Neutrophil (primary cell): ENCODE data around the gene SH3RF3.

Experiments used
- H3K27ac ChIP-seq: fragments of 200-600 bp; sonication (generic); 2 replicates; pipeline ENCODE4 v1.5.1; 2016; ENCODE audit warnings: mild to moderate bottlenecking, moderate library complexity
- H3K27me3 ChIP-seq: fragments of 200-600 bp; sonication (generic); 2 replicates; pipeline ENCODE4 v1.6.0; 2016; ENCODE audit warnings: mild to moderate bottlenecking
- H3K36me3 ChIP-seq: fragments of 200-600 bp; sonication (generic); 2 replicates; pipeline ENCODE4 v1.5.1; 2017
- H3K4me1 ChIP-seq, 2 experiments: fragments of 200-600 bp in 1 of 2; sonication (generic) in 1 of 2; 1 replicate in 1 of 2; 2 replicates in 1 of 2; pipeline versions ENCODE4 v1.5.1 to v1.6.1; 2013 to 2016; ENCODE audit warnings: low read depth in 1 of 2, low read length in 1 of 2, mild to moderate bottlenecking in 1 of 2, moderate library complexity in 1 of 2; ENCODE audit not compliant: control insufficient read depth in 1 of 2, insufficient read depth in 1 of 2
- H3K4me3 ChIP-seq, 2 experiments: fragments of 200-600 bp in 1 of 2; sonication (generic) in 1 of 2; 1 replicate in 1 of 2; 2 replicates in 1 of 2; pipeline ENCODE4 v1.5.1; 2013 to 2016; ENCODE audit warnings: low read depth in 1 of 2, low read length in 1 of 2, mild to moderate bottlenecking in 1 of 2, moderate library complexity in 1 of 2
- H3K9me3 ChIP-seq: fragments of 200-600 bp; sonication (generic); 2 replicates; pipeline ENCODE4 v1.5.1; 2016
- CTCF ChIP-seq: fragments of 200-600 bp; sonication (generic); IDR thresholded peaks from 2 replicates; pipeline ENCODE4 v1.5.1; 2016; ENCODE audit warnings: antibody characterized with exemption

SH3RF3 gene

GRCh38 chr2:109209412-109209811, 80.4 kb downstream of the SH3RF3 start:
- no peak for TF ChIP-seq CTCF
- Histone ChIP-seq H3K36me3 (no peaks in the 10 kb centered on the region), H3K4me3 (no peak overlapping the region)

GRCh38 chr2:109209941-109210340, 80.9 kb downstream of the SH3RF3 start:
- TF ChIP-seq CTCF = no peak
- Histone ChIP-seq H3K4me3 (no peak overlapping the region), H3K27ac (no peak overlapping the region), H3K9me3 (no peaks in the 10 kb centered on the region), H3K27me3 (no peaks in the 10 kb centered on the region), H3K36me3 (no peaks in the 10 kb centered on the region), H3K4me1 (peaks cover 43 to 74% of the 10 kb centered on the region in 2 experiments)

More at GRCh38 chr2:109209412-109209811, 80.4 kb downstream of the SH3RF3 start:
- peaks cover 38 to 69% of the 10 kb centered on the region in 2 experiments for H3K4me1 ChIP-seq
- no peaks in the 10 kb centered on the region for H3K27me3 ChIP-seq
- no peaks in the 10 kb centered on the region for H3K9me3 ChIP-seq
- H3K27ac ChIP-seq = no peak overlapping the region

DNA sequence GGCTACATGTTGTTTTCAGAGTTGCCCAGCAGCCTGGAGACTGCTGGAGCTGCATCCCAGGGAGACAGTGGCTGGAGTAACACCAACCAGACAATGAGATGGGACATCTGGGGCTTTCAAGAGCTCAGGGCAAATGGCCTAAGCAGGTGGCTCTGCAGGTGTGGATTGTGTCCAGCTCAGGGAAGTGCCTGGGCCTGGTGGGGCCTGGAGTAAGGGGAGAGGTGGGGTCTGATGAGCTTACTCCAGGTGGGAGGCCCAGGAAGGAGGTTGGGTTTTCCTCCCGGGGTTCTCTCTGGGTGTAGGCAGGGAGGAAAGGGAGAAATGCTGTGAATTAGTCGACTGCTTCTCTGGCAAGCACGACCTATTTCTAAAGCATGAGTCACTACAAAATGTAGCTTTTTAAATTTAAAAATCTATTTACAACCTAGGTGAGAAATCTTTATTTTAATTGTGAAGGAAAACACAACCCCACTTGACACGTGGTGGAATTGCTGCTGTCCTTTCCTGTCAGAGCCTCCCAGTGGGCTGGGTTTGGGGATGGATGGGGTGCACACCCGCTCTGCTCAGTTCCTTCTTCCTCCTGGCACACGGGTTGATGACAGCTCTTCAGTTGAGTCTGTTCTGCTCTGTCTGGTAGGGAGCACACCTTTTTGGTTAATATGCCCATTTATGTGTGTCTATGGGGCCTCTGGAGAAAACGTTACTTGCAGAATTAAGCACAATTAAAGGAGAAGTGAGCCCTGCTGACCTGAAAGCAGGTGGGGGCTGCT, 81.6 kb downstream of the SH3RF3 start:
- Histone ChIP-seq H3K27ac (peak overlapping the region; percentile 50), H3K9me3 (no peaks in the 10 kb centered on the region), H3K27me3 (no peaks in the 10 kb centered on the region), H3K36me3 (no peaks in the 10 kb centered on the region), H3K4me3 (no peak overlapping the region), H3K4me1 (peaks cover 50 to 81% of the 10 kb centered on the region in 2 experiments)
- TF ChIP-seq CTCF = no peak

DNA sequence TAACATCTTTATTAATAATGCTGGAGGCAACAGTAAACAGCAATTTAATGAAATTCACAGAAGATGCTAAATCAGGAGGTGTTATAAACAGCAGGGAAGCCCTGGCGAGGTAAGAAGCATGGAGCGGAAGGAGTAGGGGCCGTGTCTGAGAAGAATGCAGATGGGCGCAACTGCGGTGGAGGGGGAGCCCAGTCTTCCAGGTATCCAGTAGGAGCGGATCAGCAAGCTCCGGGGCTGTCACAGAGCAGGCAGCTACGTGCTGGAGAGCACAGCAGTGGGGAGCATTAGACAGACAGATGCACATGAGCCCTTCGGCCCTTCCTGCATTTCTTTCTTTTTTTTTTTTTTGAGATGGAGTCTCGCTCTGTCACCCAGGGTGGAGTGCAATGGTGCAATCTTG, 82.3 kb downstream of the SH3RF3 start:
- Histone ChIP-seq H3K4me3 (no peak overlapping the region), H3K27ac (peak overlapping the region; percentile 50), H3K27me3 (no peaks in the 10 kb centered on the region), H3K9me3 (no peaks in the 10 kb centered on the region), H3K4me1 (peaks cover 57 to 88% of the 10 kb centered on the region in 2 experiments), H3K36me3 (no peaks in the 10 kb centered on the region)
- TF ChIP-seq CTCF = no peak

- no peaks in the 10 kb centered on the region for H3K9me3 ChIP-seq
- H3K4me1 ChIP-seq = peaks cover 74 to 95% of the 10 kb centered on the region in 2 experiments
- peak overlapping the region; percentile 81 for H3K27ac ChIP-seq
- TF ChIP-seq CTCF = no peak
- H3K27me3 ChIP-seq = no peaks in the 10 kb centered on the region
- peak overlapping the region in 1 of 2 experiments; percentile 43 for H3K4me3 ChIP-seq
- H3K36me3 ChIP-seq = no peaks in the 10 kb centered on the region
Measured at GRCh38 chr2:109212836-109213563, 84.0 kb downstream of the SH3RF3 start.
